Measurements from ENCODE around the gene PAIP2B.

Gene PAIP2B

DNA sequence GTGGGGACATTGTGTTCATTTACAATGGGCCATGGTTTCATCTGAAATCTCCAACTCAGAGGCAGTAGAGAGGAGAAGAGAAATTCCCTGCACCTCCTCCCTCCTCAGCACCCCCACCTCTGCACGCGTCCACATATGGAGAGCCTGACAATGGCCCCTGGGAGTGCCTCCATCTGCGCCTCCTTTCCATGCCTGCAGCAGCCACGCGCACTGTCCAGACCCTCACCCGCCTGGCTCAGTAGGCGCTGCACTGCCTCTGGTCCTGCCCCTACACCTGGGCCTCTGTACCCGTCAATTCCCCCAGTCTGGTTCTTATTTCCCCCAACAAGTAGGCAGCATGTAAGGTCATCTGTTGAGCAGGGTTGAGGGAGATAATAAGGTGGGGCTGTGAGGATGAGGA, 72.6 kb downstream of the PAIP2B start:
- DNase-seq (ENCODE audit: low read depth, low spot score): no peak

DNA sequence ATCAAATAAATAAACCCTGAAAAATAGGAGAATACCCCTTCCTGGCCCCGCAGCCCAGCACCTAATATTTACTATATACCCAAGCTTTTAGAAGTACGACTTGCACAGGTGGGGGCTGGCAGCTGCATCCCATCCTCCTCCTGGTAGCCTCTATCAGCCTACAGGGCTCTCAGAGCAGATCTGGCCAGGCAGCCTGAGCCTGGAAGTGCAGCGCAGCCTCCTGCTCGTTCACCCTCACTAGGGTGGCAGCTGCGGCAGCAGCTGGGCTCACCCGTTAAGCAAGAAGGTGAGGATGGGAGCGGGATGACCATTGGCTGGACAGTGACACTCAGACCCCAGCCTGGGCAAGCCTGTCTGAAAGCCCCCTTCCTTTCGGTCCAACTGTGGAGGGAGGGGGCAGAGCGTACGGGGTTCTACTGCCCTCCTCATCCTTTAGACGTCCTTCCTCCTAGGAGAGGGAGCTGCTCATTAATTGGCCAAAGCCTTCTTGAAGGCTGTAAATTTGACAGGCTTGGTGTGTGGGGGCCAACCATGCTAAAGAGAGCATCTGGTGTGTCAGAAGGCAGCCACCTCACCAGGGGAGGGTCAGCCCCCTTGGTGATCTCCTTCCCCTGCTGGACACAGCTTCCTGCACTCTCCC, 73.2 kb downstream of the PAIP2B start:
- DNase-seq (ENCODE audit: low read depth, low spot score): no peak

DNA sequence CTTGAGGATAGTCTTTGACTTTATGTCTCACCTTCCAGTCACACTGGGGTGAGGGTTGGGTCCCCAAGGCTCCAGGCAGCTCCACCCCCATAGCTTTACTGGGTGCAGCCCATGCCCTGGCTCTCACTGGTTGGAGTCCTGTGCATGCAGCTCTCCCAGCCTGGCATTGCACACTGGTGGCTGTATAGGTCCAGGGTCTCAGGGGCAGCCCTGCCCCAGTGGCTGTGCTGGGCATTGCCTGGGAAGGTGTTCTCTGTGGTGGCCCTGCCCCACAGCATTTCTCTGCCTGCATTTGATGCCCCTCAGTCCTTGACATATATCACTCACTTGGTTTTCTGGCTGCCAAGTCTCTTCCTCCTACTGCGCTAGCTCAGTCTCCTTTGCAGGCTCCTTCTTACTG, 75.3 kb downstream of the PAIP2B start:
- no peak for DNase-seq (ENCODE audit: low read depth, low spot score)

- no peak for DNase-seq (ENCODE audit: low read depth, low spot score)
Observed at GRCh38 chr2:71150082-71150816, 76.7 kb downstream of the PAIP2B start.

DNA sequence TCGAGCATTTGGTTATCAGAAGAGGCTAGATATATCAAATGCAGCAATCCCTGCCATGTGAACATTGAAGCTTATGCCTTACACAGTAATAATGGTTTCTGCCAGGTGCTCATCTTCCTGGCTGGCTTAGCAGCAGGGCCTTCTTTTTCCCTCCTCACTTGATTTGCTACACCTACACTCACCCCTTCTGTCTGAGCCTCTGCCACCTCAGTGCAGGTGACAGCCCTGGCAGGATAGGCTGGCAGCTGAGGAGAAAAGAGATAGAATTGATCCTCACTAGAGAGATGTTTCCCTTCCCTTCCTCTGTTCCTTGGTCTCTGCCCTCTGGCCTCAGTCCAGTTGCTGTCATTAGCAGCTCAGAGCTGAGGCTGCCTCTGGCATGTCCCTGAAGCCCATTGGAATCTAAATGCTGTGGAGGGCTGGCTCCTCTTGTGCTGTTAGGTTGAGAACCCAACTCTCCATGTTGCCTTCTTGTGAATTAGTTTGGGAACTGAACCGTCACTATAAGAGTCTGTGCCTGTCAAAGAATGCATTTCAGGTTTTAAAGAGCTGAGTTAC, 78.3 kb downstream of the PAIP2B start:
- no peak for DNase-seq (ENCODE audit: low read depth, low spot score)

DNA sequence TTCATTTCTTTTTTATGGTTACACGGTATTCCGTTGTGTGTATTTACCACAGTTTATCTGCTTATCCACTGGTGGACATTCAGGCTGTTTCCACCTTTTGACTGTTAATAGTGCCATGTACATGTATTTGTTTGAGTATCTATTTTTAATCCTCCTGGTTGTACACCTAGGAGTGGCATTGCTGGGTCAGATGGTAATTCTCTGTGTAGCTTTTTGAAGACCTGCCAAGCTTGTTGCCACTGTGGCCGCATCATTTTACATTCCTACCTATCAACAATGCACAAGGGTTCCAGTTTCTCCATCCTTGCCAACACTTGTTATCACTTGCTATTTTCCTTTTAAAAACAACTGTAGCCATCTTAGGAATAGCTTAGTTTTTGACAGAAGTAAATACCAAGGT, 83.1 kb downstream of the PAIP2B start:
- no peak for DNase-seq (ENCODE audit: low read depth, low spot score)

DNA sequence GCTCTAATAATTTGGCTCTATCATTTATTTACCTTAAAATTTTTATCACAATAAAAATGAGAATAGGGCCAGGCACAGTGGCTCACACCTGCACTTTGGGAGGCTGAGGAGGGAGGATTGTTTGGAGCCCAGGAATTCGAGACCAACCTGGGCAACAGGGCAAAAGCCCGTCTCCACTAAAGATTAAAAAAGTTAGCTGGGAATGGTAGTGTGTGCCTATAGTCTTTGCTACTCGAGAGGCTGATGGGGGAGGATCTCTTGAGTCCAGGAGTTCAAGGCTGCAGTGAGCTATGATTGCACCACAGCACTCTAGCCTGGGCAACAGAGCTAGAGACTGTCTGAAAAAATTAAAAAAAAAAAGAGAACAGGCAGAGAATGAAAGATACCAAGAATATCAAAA, 90.7 kb downstream of the PAIP2B start:
- no peak for DNase-seq (ENCODE audit: low read depth, low spot score)

GRCh38 chr2:71133603-71134002, 93.3 kb downstream of the PAIP2B start:
- DNase-seq (ENCODE audit: low read depth, low spot score): no peak
